HG03439 (cell line): ENCODE measurements around the gene SLC7A8.
"Not testable (repeated sequence)": the region's sequence is repeated elsewhere in the genome, so short reads cannot be mapped to it uniquely, and the experiment has no call there.

Source experiments
- ATAC-seq: cut with Tn5 transposase; IDR thresholded peaks from one replicate; pipeline ENCODE4 v1.9.1; 2021; ENCODE audit warnings: mild to moderate bottlenecking, moderate library complexity; ENCODE audit not compliant: unreplicated experiment

SLC7A8 gene

DNA sequence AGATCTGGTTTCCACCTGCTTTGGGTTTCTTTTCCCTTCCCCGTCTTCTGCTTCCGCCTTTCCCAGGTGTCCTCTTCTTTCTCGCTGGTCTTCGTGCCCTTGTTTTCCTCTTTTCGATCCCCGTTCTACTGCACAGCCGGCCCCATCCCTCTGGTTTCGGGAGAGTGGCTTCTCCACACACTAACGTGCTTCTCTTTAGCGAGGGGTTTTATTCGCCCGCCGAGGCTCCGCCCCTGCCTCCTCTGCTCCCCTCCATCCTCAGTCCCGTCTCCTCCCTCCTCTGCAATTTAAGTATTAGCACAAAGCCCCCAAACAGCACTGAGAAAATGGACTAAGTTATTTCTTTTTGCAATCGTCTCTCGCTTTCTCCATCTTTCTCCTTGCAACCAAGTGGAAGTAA lies at the start of gene SLC7A8:
SLC7A8 (minus strand) TSS at position 182 of the 400 bp plus-strand sequence. CDS start 746 bp downstream, outside the sequence.
- ATAC-seq = no peak

DNA sequence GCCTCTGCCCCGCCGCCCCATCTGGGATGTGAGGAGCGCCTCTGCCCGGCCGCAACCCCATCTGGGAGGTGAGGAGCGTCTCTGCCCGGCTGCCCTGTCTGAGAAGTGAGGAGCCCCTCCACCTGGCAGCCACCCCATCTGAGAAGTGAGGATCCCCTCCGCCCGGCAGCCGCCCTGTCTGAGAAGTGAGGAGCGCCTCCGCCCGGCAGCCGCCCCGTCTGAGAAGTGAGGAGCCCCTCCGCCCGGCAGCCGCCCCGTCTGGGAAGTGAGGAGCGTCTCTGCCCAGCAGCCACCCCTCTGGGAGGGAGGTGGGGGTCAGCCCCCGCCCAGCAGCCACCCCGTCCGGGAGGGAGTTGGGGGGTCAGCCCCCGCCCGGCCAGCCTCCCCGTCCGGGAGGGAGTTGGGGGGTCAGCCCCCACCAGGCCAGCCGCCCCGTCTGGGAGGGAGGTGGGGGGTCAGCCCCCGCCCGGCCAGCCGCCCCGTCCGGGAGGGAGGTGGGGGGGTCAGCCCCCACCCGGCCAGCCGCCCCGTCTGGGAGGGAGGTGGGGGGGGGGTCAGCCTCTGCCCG lies 48.9 kb upstream of the SLC7A8 start:
- not testable (repeated sequence) for ATAC-seq

- ATAC-seq = no peak
Measured at GRCh38 chr14:23228812-23229211, 45.4 kb upstream of the SLC7A8 start.

DNA sequence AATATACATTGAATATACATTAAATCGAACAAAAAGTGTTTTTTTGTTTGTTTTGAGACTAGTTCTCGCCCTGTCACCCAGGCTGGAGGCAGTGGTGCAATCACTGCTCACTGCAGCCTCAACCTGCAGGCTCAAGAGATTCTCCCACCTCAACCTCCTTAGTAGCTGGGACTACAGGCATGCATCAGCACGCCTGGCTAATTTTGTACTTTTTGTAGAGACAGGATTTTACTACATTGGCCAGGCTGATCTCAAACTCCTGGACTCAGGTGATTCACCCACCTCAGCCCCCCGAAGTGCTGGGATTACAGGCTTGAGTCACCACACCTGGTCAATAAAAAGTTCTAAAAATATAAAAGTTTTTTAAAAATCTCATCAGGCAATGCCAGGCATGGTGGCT lies 44.1 kb upstream of the SLC7A8 start:
- ATAC-seq = no peak

- ATAC-seq = not testable (repeated sequence)
Measured at GRCh38 chr14:23224958-23225357, 41.5 kb upstream of the SLC7A8 start.

GRCh38 chr14:23219075-23219474 lies 35.6 kb upstream of the SLC7A8 start:
- no peak for ATAC-seq

- no peak for ATAC-seq
Measured at GRCh38 chr14:23217032-23218020, 33.9 kb upstream of the SLC7A8 start.

DNA sequence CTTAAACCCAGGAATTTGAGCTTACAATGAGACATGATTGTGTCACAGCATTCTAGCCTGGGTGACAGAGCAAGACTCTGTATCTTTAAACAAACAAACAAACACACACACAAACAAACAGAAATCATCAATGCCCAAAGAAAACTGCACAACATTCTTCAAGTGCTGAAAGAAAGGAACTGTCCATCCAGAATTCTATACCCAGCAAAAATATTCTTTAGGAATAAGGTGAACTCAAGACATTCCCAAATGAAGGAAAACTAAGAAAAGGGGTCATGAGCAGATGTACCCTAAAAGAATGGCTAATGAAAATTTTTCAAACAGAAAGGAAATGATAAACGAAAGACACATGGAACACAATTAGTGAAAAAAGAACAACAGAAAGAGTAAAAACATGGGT lies 32.0 kb upstream of the SLC7A8 start:
- ATAC-seq = no peak

DNA sequence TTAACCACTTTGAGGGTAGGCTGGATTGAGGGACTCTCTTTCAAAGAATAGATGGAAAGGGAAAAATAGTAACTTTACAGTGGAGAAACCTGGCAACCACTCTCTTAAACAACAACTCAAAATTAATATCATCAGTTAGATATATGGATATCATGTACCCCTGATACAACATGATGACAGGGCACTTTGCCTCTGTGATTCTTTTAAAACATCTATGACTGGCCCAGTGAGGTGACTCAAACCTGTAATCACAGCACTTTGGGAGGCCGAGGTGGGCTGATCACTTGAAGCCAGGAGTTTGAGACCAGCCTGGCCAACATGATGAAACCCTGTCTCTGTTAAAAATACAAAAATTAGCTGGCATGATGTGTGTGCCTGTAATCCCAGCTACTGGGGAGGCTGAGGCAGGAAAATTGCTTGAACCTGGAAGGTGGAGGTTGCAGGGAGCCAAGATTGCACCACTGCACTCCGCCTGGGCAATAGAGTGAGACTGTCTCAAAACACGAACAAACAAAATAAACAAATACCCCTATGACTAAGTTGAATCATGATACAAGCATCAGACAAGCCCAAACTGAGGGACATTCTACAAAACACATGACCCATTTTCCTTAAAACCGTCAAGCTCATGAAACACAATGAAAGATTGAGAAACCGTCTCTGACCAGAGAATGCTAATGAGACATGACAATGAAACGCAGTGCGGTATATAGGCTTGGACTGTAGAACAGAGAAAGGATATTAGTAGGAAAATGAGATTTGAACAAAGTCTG lies 26.4 kb upstream of the SLC7A8 start:
- ATAC-seq = no peak

DNA sequence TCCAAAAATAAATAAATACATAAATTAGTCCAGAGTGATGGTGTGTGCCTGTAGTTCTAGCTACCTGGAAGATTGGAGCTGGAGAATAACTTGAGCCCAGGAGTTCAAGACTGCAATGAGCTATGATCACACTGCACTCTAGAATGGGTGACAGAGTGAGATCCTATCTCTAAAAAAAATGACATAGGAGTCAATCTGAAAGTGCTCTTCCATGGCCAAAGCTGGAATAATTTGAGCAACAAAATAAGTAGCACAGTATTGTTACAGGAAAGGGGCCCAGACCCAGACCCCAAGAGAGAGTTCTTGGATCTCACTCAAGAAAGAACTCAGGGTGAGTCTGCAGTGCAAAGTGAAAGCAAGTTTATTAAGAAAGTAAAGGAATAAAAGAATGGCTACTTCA lies 24.9 kb upstream of the SLC7A8 start:
- no peak for ATAC-seq

GRCh38 chr14:23207146-23207540 lies 23.7 kb upstream of the SLC7A8 start:
- no peak for ATAC-seq

- no peak for ATAC-seq
Measured at GRCh38 chr14:23206422-23207145, 23.1 kb upstream of the SLC7A8 start.

- ATAC-seq = no peak
Measured at GRCh38 chr14:23202001-23202400, 18.5 kb upstream of the SLC7A8 start.

DNA sequence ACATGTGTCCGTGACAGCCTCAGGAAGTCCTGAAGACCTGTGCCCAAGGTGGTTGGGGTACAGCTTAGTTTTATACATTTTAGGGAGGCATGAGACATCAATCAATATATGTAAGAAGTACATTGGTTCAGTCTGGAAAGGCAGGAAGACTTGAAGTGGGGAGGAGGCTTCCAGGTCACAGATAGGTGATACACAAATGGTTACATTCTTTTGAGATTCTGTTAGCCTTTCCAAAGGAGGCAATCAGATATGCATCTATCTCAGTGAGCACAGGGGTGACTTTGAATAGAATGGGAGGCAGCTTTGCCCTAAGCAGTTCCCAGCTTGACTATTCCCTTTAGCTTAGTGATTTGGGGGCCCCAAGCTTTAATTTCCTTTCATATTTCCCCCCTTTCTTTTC lies 15.7 kb upstream of the SLC7A8 start:
- not testable (repeated sequence) for ATAC-seq

DNA sequence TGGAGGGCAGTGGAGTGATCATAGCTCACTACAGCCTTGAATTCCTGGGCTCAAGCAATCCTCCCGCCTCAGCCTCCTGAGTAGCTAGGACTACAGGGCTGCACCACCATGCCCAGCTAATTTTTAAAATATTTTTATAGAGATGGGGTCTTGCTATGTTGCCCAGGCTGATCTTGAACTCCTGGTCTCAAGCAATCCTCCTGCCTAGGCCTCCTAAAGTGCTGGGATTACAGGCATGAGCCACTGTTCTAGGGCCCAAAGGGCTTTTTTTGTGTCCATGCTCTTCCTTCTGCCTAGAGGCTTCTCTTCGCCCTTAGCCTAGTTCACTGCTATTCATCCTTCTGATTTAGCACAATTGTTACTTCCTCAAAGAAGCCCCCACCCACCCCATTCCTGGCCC lies 13.0 kb upstream of the SLC7A8 start:
- not testable (repeated sequence) for ATAC-seq

- no peak for ATAC-seq
Measured at GRCh38 chr14:23195552-23196101, 12.2 kb upstream of the SLC7A8 start.

GRCh38 chr14:23193432-23193831 lies 10.0 kb upstream of the SLC7A8 start:
- no peak for ATAC-seq

DNA sequence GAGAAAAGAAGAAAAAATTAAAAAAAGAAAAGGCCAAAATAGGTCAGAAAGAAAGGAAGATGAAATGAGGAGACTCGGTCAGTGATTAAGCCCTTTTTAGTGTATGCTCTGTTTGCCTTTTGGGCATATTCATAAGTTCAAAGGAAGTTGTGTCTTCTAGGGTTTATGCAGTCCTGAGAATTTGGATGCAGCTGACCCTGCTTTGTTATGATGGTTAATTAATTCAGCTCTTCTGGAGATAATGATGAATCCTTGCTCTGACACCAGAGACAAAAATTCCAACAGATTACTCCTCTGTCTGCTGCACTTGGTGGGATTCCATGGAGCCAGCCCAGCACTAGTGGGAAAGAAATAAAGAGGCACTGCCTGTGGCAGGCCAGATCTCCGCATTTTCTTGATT lies 4.5 kb upstream of the SLC7A8 start:
- ATAC-seq = no peak

GRCh38 chr14:23186913-23187654 lies 3.6 kb upstream of the SLC7A8 start:
- no peak for ATAC-seq

GRCh38 chr14:23185063-23185462 lies 1.6 kb upstream of the SLC7A8 start:
- ATAC-seq = no peak
